ENCODE data around the gene CPLANE2.
A peak's percentile ranks its signal among the peaks of the same experiment; 100 is the strongest.

CPLANE2 gene

GRCh38 chr1:16204634-16205333 lies 32.2 kb downstream of the CPLANE2 start:
- TF ChIP-seq, protein P1, sequence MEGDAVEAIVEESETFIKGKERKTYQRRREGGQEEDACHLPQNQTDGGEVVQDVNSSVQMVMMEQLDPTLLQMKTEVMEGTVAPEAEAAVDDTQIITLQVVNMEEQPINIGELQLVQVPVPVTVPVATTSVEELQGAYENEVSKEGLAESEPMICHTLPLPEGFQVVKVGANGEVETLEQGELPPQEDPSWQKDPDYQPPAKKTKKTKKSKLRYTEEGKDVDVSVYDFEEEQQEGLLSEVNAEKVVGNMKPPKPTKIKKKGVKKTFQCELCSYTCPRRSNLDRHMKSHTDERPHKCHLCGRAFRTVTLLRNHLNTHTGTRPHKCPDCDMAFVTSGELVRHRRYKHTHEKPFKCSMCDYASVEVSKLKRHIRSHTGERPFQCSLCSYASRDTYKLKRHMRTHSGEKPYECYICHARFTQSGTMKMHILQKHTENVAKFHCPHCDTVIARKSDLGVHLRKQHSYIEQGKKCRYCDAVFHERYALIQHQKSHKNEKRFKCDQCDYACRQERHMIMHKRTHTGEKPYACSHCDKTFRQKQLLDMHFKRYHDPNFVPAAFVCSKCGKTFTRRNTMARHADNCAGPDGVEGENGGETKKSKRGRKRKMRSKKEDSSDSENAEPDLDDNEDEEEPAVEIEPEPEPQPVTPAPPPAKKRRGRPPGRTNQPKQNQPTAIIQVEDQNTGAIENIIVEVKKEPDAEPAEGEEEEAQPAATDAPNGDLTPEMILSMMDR (IDR thresholded peaks at IDR 0.05; ENCODE audit: low read depth, low read length), result peak; percentile 58
- no peak overlapping the region for H3K4me3 ChIP-seq (ENCODE audit: low read depth, low read length)
- DNase-seq (ENCODE audit: low read depth, low spot score), result no peak
- in situ Hi-C loops (cut with HindIII; ENCODE audit: low sequenced_read_pairs), result no loop called here

DNA sequence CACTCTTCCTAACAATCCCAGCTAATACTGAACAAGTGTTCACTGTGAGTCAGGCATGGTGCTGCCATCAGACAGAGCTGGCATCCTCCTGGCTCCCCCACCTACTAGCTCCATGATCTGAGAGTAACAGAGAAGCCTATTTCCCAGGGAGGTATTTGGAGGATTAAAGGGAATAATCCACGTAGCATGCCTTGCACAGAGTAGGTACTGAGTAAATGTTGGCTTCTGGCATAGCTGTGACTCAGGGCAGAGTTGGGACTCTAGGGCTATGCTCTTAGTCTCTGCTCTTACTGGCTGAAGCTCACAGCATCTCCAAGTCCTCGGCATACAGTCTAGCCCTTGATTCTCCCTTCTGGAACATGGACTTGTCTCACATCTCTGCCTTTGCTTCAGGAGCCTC lies 32.8 kb downstream of the CPLANE2 start:
- TF ChIP-seq, protein P1 (IDR thresholded peaks at IDR 0.05; ENCODE audit: low read depth, low read length), result no peak
- in situ Hi-C loops (cut with HindIII; ENCODE audit: low sequenced_read_pairs), result no loop called here
- DNase-seq (ENCODE audit: low read depth, low spot score), result no peak
- no peak overlapping the region for H3K4me3 ChIP-seq (ENCODE audit: low read depth, low read length)

- H3K4me3 ChIP-seq (ENCODE audit: low read depth, low read length), result no peak overlapping the region
- no peak for DNase-seq (ENCODE audit: low read depth, low spot score)
- in situ Hi-C loops (cut with HindIII; ENCODE audit: low sequenced_read_pairs), result no loop called here
- TF ChIP-seq, protein P1 (IDR thresholded peaks at IDR 0.05; ENCODE audit: low read depth, low read length), result no peak
Measured at GRCh38 chr1:16203550-16203949, 33.4 kb downstream of the CPLANE2 start.

- H3K4me3 ChIP-seq (ENCODE audit: low read depth, low read length), result no peak overlapping the region
- TF ChIP-seq, protein P1 (IDR thresholded peaks at IDR 0.05; ENCODE audit: low read depth, low read length), result no peak
- DNase-seq (ENCODE audit: low read depth, low spot score), result no peak
- in situ Hi-C loops (cut with HindIII; ENCODE audit: low sequenced_read_pairs), result no loop called here
Measured at GRCh38 chr1:16202281-16203210, 34.4 kb downstream of the CPLANE2 start.

- DNase-seq (ENCODE audit: low read depth, low spot score), result no peak
- no peak overlapping the region for H3K4me3 ChIP-seq (ENCODE audit: low read depth, low read length)
- in situ Hi-C loops (cut with HindIII; ENCODE audit: low sequenced_read_pairs), result no loop called here
- TF ChIP-seq, protein P1 (IDR thresholded peaks at IDR 0.05; ENCODE audit: low read depth, low read length), result no peak
Measured at GRCh38 chr1:16199700-16200099, 37.3 kb downstream of the CPLANE2 start.

GRCh38 chr1:16199157-16199501 lies 37.9 kb downstream of the CPLANE2 start:
- no peak overlapping the region for H3K4me3 ChIP-seq (ENCODE audit: low read depth, low read length)
- TF ChIP-seq, protein P1 (IDR thresholded peaks at IDR 0.05; ENCODE audit: low read depth, low read length), result no peak
- DNase-seq (ENCODE audit: low read depth, low spot score), result no peak
- in situ Hi-C loops (cut with HindIII; ENCODE audit: low sequenced_read_pairs), result no loop called here

All from astrocyte of the spinal cord (primary cell).